Stimulated activated naive CD8-positive, alpha-beta T cell treated with anti-CD3 and anti-CD28 coated beads, Interleukin-15, amount 100 ng/mL, for 72 hours (primary cell): ENCODE data around the gene CAMK4.

ENCODE experiments used
- ATAC-seq: fragments of 150-1000 bp; cut with Tn5 transposase; 2 replicates; pipeline ENCODE4 v1.10.0; 2021; ENCODE audit warnings: mild to moderate bottlenecking, moderate library complexity
- DNase-seq, 2 donors: peaks; one replicate each; pipeline ENCODE4 v3.0.0; 2021 to 2022
- H3K27ac Mint-ChIP-seq, 2 donors: one replicate each; pipeline ENCODE4 v1.8.0; 2022; ENCODE audit warnings: mild to moderate bottlenecking in 2 of 2, mixed read lengths in 2 of 2, moderate library complexity in 2 of 2
- H3K27me3 Mint-ChIP-seq: one replicate; pipeline ENCODE4 v1.8.0; 2022; ENCODE audit warnings: mixed read lengths
- H3K4me1 Mint-ChIP-seq: one replicate; pipeline ENCODE4 v1.8.0; 2022; ENCODE audit warnings: mild to moderate bottlenecking, mixed read lengths
- H3K4me3 Mint-ChIP-seq, 2 donors: one replicate each; pipeline ENCODE4 v1.8.0; 2022; ENCODE audit warnings: mild to moderate bottlenecking in 2 of 2, mixed read lengths in 2 of 2, moderate library complexity in 1 of 2
- H3K9me3 Mint-ChIP-seq, 2 donors: one replicate each; pipeline ENCODE4 v1.8.0; 2022; ENCODE audit warnings: mixed read lengths in 2 of 2

The CAMK4 gene

GRCh38 chr5:111469293-111469896, 245.2 kb downstream of the CAMK4 start:
- H3K27ac Mint-ChIP-seq: no peak overlapping the region
- no peaks in the 10 kb centered on the region for H3K4me1 Mint-ChIP-seq
- ATAC-seq: no peak
- H3K27me3 Mint-ChIP-seq: no peaks in the 10 kb centered on the region
- DNase-seq: no peak
- H3K9me3 Mint-ChIP-seq: peaks cover 11 to 16% of the 10 kb centered on the region in 2 donors
- no peak overlapping the region for H3K4me3 Mint-ChIP-seq

- Mint-ChIP-seq H3K27me3 (no peaks in the 10 kb centered on the region), H3K9me3 (peaks cover 10 to 14% of the 10 kb centered on the region in 2 donors), H3K4me3 (no peak overlapping the region), H3K27ac (no peak overlapping the region), H3K4me1 (no peaks in the 10 kb centered on the region)
- DNase-seq (no peak), ATAC-seq (no peak)
These were observed 245.7 kb downstream of the CAMK4 start for GRCh38 chr5:111469903-111470302.

- Mint-ChIP-seq H3K4me1 (no peaks in the 10 kb centered on the region), H3K9me3 (peaks cover 0 to under 1% of the 10 kb centered on the region in 2 donors), H3K27ac (no peak overlapping the region)
These were observed 247.9 kb downstream of the CAMK4 start for GRCh38 chr5:111472096-111472495.

GRCh38 chr5:111472579-111472978, 248.4 kb downstream of the CAMK4 start:
- no peak overlapping the region for H3K4me3 Mint-ChIP-seq
- peak overlapping the region in 1 of 2 donors; percentile 81 for H3K27ac Mint-ChIP-seq
- no peaks in the 10 kb centered on the region for H3K9me3 Mint-ChIP-seq
- DNase-seq: no peak
- H3K4me1 Mint-ChIP-seq: no peaks in the 10 kb centered on the region
- no peak for ATAC-seq
- no peaks in the 10 kb centered on the region for H3K27me3 Mint-ChIP-seq

More at GRCh38 chr5:111472096-111472495, 247.9 kb downstream of the CAMK4 start:
- ATAC-seq: no peak
- H3K4me3 Mint-ChIP-seq: no peak overlapping the region
- no peaks in the 10 kb centered on the region for H3K27me3 Mint-ChIP-seq
- no peak for DNase-seq

GRCh38 chr5:111478266-111478665, 254.1 kb downstream of the CAMK4 start:
- Mint-ChIP-seq H3K27ac (no peak overlapping the region), H3K4me3 (no peak overlapping the region), H3K9me3 (no peaks in the 10 kb centered on the region), H3K27me3 (no peaks in the 10 kb centered on the region), H3K4me1 (no peaks in the 10 kb centered on the region)
- DNase-seq (no peak), ATAC-seq (no peak)

- Mint-ChIP-seq H3K4me1 (no peaks in the 10 kb centered on the region), H3K4me3 (no peak overlapping the region), H3K27me3 (no peaks in the 10 kb centered on the region), H3K9me3 (no peaks in the 10 kb centered on the region), H3K27ac (peak overlapping the region in 1 of 2 donors; percentile 49)
- ATAC-seq (no peak), DNase-seq (no peak)
These were observed 254.7 kb downstream of the CAMK4 start for GRCh38 chr5:111478898-111479297.

GRCh38 chr5:111480346-111480745, 256.2 kb downstream of the CAMK4 start:
- H3K4me1 Mint-ChIP-seq: no peaks in the 10 kb centered on the region
- H3K4me3 Mint-ChIP-seq: no peak overlapping the region

GRCh38 chr5:111486055-111486454, 261.9 kb downstream of the CAMK4 start:
- H3K4me3 Mint-ChIP-seq: no peak overlapping the region
- H3K4me1 Mint-ChIP-seq: peaks cover 7% of the 10 kb centered on the region
- no peaks in the 10 kb centered on the region for H3K27me3 Mint-ChIP-seq
- peak overlapping the region in 1 of 2 donors; percentile 58 for H3K27ac Mint-ChIP-seq
- DNase-seq: no peak
- no peak for ATAC-seq
- H3K9me3 Mint-ChIP-seq: no peaks in the 10 kb centered on the region

More at GRCh38 chr5:111480346-111480745, 256.2 kb downstream of the CAMK4 start:
- Mint-ChIP-seq H3K27ac (no peak overlapping the region), H3K27me3 (no peaks in the 10 kb centered on the region), H3K9me3 (no peaks in the 10 kb centered on the region)
- ATAC-seq (no peak), DNase-seq (no peak)

GRCh38 chr5:111486926-111487325, 262.7 kb downstream of the CAMK4 start:
- no peak for ATAC-seq
- H3K9me3 Mint-ChIP-seq: no peaks in the 10 kb centered on the region
- peaks cover 7% of the 10 kb centered on the region for H3K4me1 Mint-ChIP-seq
- no peaks in the 10 kb centered on the region for H3K27me3 Mint-ChIP-seq
- no peak for DNase-seq
- H3K4me3 Mint-ChIP-seq: no peak overlapping the region
- no peak overlapping the region for H3K27ac Mint-ChIP-seq

- peaks cover 7% of the 10 kb centered on the region for H3K4me1 Mint-ChIP-seq
- H3K9me3 Mint-ChIP-seq: no peaks in the 10 kb centered on the region
- H3K4me3 Mint-ChIP-seq: no peak overlapping the region
- DNase-seq: no peak
- H3K27me3 Mint-ChIP-seq: no peaks in the 10 kb centered on the region
- H3K27ac Mint-ChIP-seq: no peak overlapping the region
- no peak for ATAC-seq
These were observed 264.2 kb downstream of the CAMK4 start for GRCh38 chr5:111488353-111488752.

GRCh38 chr5:111493031-111493430, 268.8 kb downstream of the CAMK4 start:
- no peak for ATAC-seq
- H3K9me3 Mint-ChIP-seq: no peaks in the 10 kb centered on the region
- H3K27me3 Mint-ChIP-seq: no peaks in the 10 kb centered on the region
- no peak overlapping the region for H3K27ac Mint-ChIP-seq
- DNase-seq: no peak
- peaks cover 3% of the 10 kb centered on the region for H3K4me1 Mint-ChIP-seq
- H3K4me3 Mint-ChIP-seq: no peak overlapping the region

GRCh38 chr5:111494355-111494999, 270.3 kb downstream of the CAMK4 start:
- no peak overlapping the region for H3K4me3 Mint-ChIP-seq

GRCh38 chr5:111495159-111495558, 271.0 kb downstream of the CAMK4 start:
- no peak overlapping the region for H3K4me3 Mint-ChIP-seq
- H3K9me3 Mint-ChIP-seq: no peaks in the 10 kb centered on the region
- H3K4me1 Mint-ChIP-seq: peaks cover 19% of the 10 kb centered on the region
- H3K27me3 Mint-ChIP-seq: no peaks in the 10 kb centered on the region
- DNase-seq (no peak), ATAC-seq (no peak)
- no peak overlapping the region for H3K27ac Mint-ChIP-seq

More at GRCh38 chr5:111494355-111494999, 270.3 kb downstream of the CAMK4 start:
- no peak for ATAC-seq
- Mint-ChIP-seq H3K9me3 (no peaks in the 10 kb centered on the region), H3K27me3 (no peaks in the 10 kb centered on the region), H3K27ac (peak overlapping the region; percentile 86 to 87), H3K4me1 (peaks cover 17% of the 10 kb centered on the region)
- no peak for DNase-seq

- H3K4me1 Mint-ChIP-seq: peaks cover 19% of the 10 kb centered on the region
- no peaks in the 10 kb centered on the region for H3K9me3 Mint-ChIP-seq
- no peak for DNase-seq
- peak overlapping the region; percentile 13 to 37 for H3K4me3 Mint-ChIP-seq
- H3K27me3 Mint-ChIP-seq: no peaks in the 10 kb centered on the region
- ATAC-seq: no peak
- peak overlapping the region; percentile 31 to 66 for H3K27ac Mint-ChIP-seq
These were observed 274.2 kb downstream of the CAMK4 start for GRCh38 chr5:111498346-111498745.

- Mint-ChIP-seq H3K9me3 (no peaks in the 10 kb centered on the region), H3K27me3 (no peaks in the 10 kb centered on the region), H3K4me1 (peaks cover 26% of the 10 kb centered on the region), H3K4me3 (no peak overlapping the region), H3K27ac (no peak overlapping the region)
- DNase-seq (no peak), ATAC-seq (no peak)
These were observed 278.8 kb downstream of the CAMK4 start for GRCh38 chr5:111502956-111503355.

- Mint-ChIP-seq H3K27me3 (no peaks in the 10 kb centered on the region), H3K27ac (no peak overlapping the region)
These were observed 280.9 kb downstream of the CAMK4 start for GRCh38 chr5:111505096-111505495.

More at GRCh38 chr5:111505096-111505495, 280.9 kb downstream of the CAMK4 start:
- ATAC-seq (no peak), DNase-seq (no peak)
- Mint-ChIP-seq H3K4me3 (no peak overlapping the region), H3K9me3 (no peaks in the 10 kb centered on the region), H3K4me1 (peaks cover 26% of the 10 kb centered on the region)
